A204.1 (cell line): Measurements from ENCODE around the gene FOXP4.

ENCODE experiments used
- FAIRE-seq: peaks from 2 replicates; lab custom pipeline; 2012; peaks lifted over from hg19 to GRCh38; lab: Jason Lieb, UNC

The FOXP4 gene

DNA sequence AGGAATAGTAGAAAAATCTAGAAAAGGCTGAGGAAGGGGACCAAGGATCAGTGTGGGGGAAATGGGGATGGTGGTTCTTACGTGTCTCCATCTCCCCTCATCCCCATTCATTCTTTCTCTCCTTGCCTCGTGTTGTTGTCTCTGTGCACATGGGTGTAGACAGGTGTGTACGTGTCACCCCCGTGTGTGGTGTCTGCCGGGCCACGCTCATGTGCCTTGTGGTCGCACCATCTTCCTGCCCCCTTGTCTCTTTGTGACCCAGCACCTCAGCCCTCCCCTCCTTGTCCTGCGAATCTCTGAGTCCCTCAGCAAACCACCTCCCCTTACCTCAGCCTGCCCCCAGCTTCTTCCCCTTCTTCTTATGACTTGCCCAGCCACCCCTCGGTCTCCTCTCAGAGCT, 39.4 kb downstream of the FOXP4 start:
- FAIRE-seq: no peak

GRCh38 chr6:41586252-41587007, 40.2 kb downstream of the FOXP4 start:
- FAIRE-seq: no peak

DNA sequence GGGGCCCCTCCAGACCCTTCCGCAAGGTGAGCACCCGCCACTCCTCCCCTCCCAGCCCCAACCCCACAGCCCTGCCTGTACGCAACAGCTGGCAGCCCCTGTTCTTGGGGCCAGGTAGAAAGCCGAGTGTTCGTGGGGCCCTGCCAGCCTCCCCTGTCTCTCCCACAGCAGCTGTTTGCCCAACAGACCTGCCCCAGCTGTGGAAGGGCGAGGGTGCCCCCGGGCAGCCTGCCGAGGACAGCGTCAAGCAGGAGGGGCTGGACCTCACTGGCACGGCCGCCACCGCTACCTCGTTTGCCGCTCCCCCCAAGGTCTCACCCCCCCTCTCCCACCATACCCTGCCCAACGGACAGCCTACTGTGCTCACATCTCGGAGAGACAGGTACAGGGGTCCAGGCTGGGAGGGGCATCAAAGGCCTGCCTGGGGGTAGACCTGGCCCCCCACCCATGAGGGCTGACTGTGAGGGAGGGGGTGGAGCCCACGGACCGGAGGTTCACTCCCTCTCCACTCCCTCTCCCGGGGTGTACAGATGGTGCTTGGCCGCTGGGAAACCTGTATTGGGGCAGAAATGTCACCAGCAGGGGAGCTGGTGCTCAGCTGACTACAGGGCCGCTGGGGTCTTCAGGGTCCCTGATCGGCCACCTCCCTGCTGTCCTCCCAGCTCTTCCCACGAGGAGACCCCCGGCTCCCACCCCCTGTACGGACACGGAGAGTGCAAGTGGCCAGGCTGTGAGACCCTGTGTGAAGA, 41.1 kb downstream of the FOXP4 start:
- FAIRE-seq: no peak

- no peak for FAIRE-seq
These were observed 41.9 kb downstream of the FOXP4 start for GRCh38 chr6:41588111-41588510.

DNA sequence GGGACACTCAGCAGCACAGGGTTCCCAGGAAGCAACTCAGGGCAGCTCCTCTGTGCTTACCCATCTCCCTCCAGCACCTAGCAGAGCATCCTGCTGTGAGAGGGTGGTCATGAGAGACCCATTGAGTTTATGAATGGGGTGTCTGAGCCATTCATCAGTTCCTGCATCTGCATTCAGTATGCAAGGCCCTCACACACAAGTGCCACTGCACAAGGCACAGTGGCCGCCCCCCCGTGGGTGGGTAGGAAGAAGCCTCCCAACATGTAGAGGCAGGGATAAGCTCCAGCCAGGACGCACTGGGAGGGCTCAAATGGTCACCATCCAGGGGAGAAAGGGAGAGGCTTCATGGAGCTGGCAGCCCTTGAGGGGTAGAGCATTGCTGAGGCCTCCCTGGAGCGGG, 43.0 kb downstream of the FOXP4 start:
- FAIRE-seq: no peak

DNA sequence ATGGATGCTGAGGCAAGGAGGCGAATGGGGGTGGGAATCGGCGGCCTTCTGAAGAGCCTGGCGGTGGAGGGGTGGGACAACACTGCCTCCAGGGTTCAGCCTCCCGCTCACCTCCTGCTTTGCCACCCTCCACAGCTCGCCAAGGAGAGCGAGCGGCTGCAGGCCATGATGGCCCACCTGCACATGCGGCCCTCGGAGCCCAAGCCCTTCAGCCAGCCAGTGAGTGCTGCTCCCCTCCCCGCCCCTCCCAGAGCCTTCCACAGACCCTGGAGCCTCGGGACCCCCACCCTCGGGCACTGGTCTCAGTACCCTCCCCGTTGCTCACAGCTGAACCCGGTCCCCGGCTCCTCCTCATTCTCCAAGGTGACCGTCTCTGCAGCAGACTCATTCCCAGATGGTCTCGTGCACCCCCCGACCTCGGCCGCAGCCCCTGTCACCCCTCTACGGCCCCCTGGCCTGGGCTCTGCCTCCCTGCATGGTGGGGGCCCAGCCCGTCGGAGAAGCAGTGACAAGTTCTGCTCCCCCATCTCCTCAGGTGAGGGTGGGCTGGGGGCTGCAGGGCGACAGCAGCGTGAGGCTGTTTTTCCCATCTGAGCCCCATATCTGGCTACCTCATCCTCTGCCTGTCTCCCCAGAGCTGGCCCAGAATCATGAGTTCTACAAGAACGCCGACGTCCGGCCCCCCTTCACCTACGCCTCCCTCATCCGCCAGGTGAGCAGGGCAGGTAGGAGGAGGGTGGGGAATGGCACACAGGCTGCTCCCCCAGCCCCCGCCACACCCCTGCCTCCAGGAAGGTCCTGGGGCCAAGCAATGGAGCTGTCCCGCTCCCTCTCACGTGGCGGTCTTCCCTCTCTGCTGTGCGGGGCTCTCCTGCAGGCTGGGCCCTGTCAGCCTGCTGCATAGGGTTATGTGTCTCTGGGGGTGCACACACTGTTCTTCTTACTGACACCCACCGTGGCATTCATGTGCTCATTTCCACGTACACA, 43.7 kb downstream of the FOXP4 start:
- no peak for FAIRE-seq

DNA sequence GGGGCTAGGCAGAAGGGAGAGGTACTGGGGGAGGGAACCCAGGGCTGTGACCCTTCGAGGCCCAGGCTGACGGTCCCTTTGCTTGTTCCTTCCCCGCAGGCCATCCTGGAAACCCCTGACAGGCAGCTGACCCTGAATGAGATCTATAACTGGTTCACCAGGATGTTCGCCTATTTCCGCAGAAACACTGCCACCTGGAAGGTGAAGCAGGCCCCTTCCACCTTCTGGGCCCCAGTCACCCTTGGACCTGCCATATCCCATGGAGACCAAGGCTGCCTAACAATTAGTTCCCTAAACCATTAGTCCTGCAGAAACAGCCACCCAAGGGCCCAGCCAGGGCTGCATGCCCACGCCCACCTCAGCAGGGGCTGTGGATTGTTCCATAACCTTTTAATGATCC, 44.9 kb downstream of the FOXP4 start:
- no peak for FAIRE-seq

DNA sequence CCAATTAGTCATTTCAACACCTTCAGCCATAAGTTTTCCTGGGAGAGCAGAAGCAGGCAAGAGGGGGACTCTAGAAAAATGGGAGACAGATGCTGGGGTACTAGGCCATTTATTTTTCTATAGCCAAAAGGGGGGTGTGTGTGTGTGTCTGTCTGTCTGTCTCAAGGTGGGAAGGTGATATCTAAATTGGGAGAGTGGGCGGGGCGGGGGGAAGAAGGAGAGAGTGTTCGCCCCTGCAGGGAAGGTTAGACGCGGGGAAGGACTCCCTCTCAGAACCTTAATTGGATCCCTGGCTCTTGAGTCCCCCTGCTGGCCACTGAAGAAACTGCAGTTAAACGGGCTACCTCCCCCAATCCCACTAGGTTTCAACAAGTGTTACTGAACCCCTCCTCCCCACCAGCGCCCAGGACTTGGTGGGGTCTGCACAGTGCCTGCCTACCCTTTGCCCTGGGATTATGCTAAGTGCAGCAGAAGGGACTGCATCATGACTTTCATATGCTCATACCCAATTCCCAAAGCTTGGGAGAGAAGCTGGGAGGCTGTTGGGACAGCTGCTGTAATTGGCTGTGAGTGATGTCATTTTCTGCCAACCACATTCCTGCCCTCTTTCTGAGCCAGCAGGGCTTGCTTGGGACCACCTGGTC, 45.8 kb downstream of the FOXP4 start:
- no peak for FAIRE-seq

GRCh38 chr6:41593406-41593805, 47.2 kb downstream of the FOXP4 start:
- no peak for FAIRE-seq

DNA sequence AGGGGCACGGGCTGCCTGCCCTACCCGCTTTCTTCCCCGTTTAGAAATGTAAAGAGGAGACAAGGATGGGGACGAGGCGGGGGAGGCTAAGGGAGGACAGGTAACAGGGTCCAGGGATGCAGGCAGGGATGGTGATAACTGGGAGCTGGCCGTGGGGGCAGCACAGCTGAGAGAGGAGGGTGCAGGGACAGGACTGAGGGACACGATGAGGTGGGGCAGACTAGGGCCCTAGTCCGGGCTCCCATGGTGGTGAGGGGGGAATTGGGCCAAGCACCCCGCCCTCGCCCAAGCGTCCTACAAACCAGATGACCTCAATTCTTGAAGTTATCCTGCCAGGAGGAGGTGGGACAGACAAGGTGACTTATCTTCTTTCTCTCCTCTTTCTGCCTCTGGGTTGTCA, 47.7 kb downstream of the FOXP4 start:
- FAIRE-seq: no peak

GRCh38 chr6:41594326-41594725, 48.1 kb downstream of the FOXP4 start:
- no peak for FAIRE-seq

DNA sequence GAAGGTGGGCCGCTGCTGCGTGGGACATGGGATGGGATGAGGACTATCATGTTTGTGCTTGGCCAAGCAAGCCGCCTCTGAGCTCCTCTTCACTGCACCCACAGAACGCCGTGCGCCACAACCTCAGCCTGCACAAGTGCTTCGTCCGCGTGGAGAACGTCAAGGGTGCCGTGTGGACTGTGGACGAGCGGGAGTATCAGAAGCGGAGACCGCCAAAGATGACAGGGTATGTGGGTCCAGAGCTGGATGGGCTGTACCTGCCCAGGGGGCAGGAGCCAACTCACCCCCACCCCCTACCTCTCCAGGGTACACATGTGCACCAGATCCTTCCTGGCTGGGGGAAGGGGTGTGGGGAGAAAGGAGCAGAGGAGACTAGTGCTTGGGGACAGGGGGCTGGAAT, 48.6 kb downstream of the FOXP4 start:
- no peak for FAIRE-seq

DNA sequence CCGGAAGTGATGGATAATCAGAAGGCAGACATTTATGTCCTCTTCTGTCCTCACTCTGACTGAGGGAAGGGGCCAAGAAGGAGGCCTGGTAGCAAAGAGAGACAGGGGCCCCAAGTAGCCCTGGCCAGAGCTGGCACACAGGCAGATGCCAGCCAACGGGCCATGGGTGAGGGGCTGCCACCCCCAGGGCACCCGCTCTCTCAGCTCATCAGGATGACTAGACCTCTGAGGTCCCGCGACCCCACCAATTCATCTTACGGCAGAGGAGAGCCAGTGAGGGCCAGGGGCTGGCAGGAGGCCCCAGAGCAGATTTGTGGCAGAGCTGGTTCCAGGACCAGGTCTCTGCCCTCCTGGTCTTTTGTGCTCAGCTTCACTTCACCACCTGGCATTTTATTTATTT, 49.0 kb downstream of the FOXP4 start:
- FAIRE-seq: no peak

GRCh38 chr6:41596096-41596685, 50.0 kb downstream of the FOXP4 start:
- no peak for FAIRE-seq

DNA sequence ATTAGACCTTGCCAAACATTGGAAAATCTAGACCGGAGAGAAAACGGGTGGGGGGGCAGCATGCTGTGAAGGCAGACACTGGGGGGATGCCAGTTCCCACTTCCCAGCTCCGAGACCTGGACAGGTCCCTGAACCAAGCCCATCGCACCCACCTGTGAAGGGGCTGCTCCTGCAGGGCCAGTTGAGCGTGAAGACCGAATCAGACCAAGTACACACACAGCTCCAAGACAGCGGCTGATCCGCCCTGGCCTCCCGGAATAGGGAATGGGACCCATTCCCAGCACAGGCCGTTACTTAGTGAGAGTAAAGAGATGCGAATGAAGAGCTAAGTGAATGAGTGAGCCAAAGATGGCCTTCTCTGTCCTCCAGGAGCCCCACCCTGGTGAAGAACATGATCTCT, 50.6 kb downstream of the FOXP4 start:
- no peak for FAIRE-seq

DNA sequence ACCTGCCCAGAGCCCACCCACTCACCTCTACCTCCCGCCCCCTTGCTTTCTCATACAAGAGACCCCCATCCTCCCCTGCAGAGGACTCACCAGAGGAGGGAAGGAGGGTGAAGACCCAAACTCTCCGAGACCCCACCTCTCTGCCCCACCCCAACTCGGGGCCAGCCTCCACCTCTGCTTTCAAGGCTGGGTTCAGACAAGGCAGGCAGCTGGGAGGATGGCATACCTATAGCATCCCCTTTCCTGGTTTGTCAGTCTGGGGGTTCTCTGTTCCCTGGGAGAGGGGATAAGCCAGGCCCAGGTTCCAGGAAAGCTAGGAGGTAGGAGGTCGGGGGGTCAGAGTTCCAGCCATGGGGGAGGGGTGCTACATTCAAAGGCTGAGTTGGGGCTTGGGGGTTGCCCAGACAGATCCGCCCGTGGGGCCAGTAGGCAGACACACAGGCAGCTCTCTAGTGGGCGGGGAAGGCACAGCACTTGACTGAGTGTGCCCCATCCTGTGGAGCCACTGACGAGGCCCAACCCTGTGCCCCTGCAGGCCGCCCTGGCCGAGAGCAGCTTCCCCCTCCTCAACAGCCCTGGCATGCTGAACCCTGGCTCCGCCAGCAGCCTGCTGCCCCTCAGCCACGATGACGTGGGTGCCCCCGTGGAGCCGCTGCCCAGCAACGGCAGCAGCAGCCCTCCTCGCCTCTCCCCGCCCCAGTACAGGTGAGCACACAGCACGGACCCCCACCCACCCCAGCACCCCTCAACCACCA, 51.2 kb downstream of the FOXP4 start:
- FAIRE-seq: no peak

- no peak for FAIRE-seq
These were observed 52.5 kb downstream of the FOXP4 start for GRCh38 chr6:41598670-41599014.

GRCh38 chr6:41599015-41599851, 53.1 kb downstream of the FOXP4 start:
- no peak for FAIRE-seq

- FAIRE-seq: no peak
These were observed 53.8 kb downstream of the FOXP4 start for GRCh38 chr6:41599852-41600445.
